SK-N-SH treated with all-trans-retinoic acid at 6 μM for 48 hours (cell line): ENCODE results near the gene MACF1.

Experiments
- RARB ChIP-seq: fragments of 250-450 bp; sonication (Bioruptor Pico); IDR thresholded peaks from 2 replicates; pipeline ENCODE4 v1.8.0; 2021; ENCODE audit warnings: mild to moderate bottlenecking, moderate library complexity
- ZFP3 ChIP-seq: fragments of 250-450 bp; sonication (Bioruptor Pico); IDR thresholded peaks from 2 replicates; pipeline ENCODE4 v1.5.0; 2020; ENCODE audit warnings: mild to moderate bottlenecking, moderate library complexity
- ZFP30 ChIP-seq: fragments of 450-650 bp; formaldehyde crosslinking; IDR thresholded peaks from 2 replicates; pipeline ENCODE4 v1.5.0; 2022; ENCODE audit warnings: mild to moderate bottlenecking, moderate library complexity
- TF ChIP-seq, protein P1 (sequence below): fragments of 250-450 bp; sonication (Bioruptor Pico); IDR thresholded peaks from 2 replicates; pipeline ENCODE4 v1.5.1; 2020; ENCODE audit warnings: low read depth, mild to moderate bottlenecking, moderate library complexity

DNA sequence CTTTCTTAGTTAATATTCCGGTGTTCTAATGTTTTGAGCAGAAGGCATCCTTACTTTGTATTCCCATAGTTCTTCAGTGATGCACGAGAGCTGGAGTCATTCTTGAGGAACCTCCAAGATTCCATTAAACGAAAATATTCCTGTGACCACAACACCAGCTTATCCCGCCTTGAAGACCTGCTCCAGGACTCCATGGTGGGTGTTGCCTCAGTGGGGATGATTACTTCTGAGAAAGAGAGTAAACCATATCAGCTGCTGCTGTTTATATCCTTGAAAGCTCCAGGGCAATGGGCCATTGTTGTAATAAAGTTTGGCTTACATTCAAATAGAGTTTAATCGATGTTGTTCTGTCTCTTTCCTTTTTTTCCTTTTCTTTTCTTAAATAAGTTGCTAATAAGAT is 93.1 kb downstream of the MACF1 start:
- TF ChIP-seq RARB (CRISPR knock-in tag) (no peak), ZFP30 (CRISPR knock-in tag) (no peak), ZFP3 (CRISPR knock-in tag) (no peak)
- TF ChIP-seq, protein P1, sequence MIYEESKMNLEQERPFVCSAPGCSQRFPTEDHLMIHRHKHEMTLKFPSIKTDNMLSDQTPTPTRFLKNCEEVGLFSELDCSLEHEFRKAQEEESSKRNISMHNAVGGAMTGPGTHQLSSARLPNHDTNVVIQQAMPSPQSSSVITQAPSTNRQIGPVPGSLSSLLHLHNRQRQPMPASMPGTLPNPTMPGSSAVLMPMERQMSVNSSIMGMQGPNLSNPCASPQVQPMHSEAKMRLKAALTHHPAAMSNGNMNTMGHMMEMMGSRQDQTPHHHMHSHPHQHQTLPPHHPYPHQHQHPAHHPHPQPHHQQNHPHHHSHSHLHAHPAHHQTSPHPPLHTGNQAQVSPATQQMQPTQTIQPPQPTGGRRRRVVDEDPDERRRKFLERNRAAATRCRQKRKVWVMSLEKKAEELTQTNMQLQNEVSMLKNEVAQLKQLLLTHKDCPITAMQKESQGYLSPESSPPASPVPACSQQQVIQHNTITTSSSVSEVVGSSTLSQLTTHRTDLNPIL (CRISPR knock-in tag) = no peak
